K562 (cell line): Measurements from ENCODE around the gene STX2. TPM values are rescaled to one million over a fixed set of nuclear protein-coding genes. Genes with fewer than 3 reads are reported as not detected.

ENCODE experiments used
- ATAC-seq: fragments of 200-7000 bp; cut with Tn5 transposase; 3 replicates; pipeline ENCODE4 v1.9.1; 2020; ENCODE audit warnings: moderate library complexity
- BruUV-seq: library from RNA; stranded (reverse); fragments of 400-500 nt; replicated peaks from 2 replicates; lab custom pipeline; 2021; lab: Mats Ljungman, UMichigan
- CTCF ChIA-PET: fragments of 300-600 bp; formaldehyde crosslinking; extraction: SDS; loops from one replicate; lab custom pipeline; 2021; ENCODE audit warnings: low intra/inter-chr PET ratio; lab: Yijun Ruan, JAX
- POLR2A ChIA-PET: fragments of 300-600, 350-650 bp; sonication (Branson Sonifier 250); formaldehyde crosslinking; extraction: SDS; loops from one replicate; lab custom pipeline; 2021; ENCODE audit warnings: antibody characterized with exemption, inconsistent platforms; lab: Yijun Ruan, JAX
- DNase-seq, 4 experiments: peaks; one replicate each; pipeline versions ENCODE4 v3.0.0 to v3.0.0-alpha.2; 2011 to 2018; ENCODE audit warnings: low spot score in 3 of 4, mixed read lengths in 3 of 4; ENCODE audit errors: extremely low read depth in 1 of 4
- FAIRE-seq: peaks from 2 replicates; lab custom pipeline; 2011; peaks lifted over from hg19 to GRCh38; lab: Jason Lieb, UNC
- H2AFZ ChIP-seq: 2 replicates; pipeline ENCODE4 v1.6.0; 2011; ENCODE audit warnings: low read depth, low read length, control low read depth, inconsistent platforms
- H3K27ac ChIP-seq: fragments of 200-600 bp; 3 replicates; pipeline ENCODE4 v1.8.0; 2011; ENCODE audit warnings: low read depth, mild to moderate bottlenecking, control low read depth, inconsistent platforms, low read length, moderate library complexity, mixed read lengths; ENCODE audit errors: extremely low read depth
- H3K27me3 ChIP-seq, 2 experiments: fragments of 300-600 bp in 1 of 2; 2 replicates in 1 of 2; 3 replicates in 1 of 2; pipeline versions ENCODE4 v1.6.0 to v1.8.0; 2011; ENCODE audit warnings: inconsistent platforms in 2 of 2, low read length in 2 of 2, mild to moderate bottlenecking in 1 of 2, mixed read lengths in 1 of 2, moderate library complexity in 1 of 2; ENCODE audit not compliant: control insufficient read depth in 2 of 2, insufficient read depth in 2 of 2
- H3K36me3 ChIP-seq: fragments of 300-600 bp; 3 replicates; pipeline ENCODE4 v1.8.0; 2011; ENCODE audit warnings: mild to moderate bottlenecking, low read length, inconsistent platforms; ENCODE audit not compliant: control insufficient read depth, insufficient read depth
- H3K4me1 ChIP-seq, 2 experiments: fragments of 200-600 bp in 1 of 2; replicated peaks in 1 of 2; 2 replicates in 1 of 2; 3 replicates in 1 of 2; pipeline versions ENCODE4 v1.5.1 to v1.8.0; 2011; ENCODE audit warnings: inconsistent platforms in 2 of 2, low read length in 2 of 2, mild to moderate bottlenecking in 1 of 2, mixed read lengths in 1 of 2, moderate library complexity in 1 of 2; ENCODE audit not compliant: control insufficient read depth in 2 of 2, insufficient read depth in 2 of 2
- H3K4me2 ChIP-seq: 2 replicates; pipeline ENCODE4 v1.6.1; 2011; ENCODE audit warnings: low read length, control low read depth, inconsistent platforms, mixed read lengths; ENCODE audit not compliant: insufficient read depth
- H3K4me3 ChIP-seq: fragments of 200-600 bp; sonication (generic), shearing (Covaris generic); 2 replicates; pipeline ENCODE4 v1.5.1; 2016; ENCODE audit warnings: control low read depth, inconsistent platforms
- H3K79me2 ChIP-seq: fragments of 200-600 bp; 3 replicates; pipeline ENCODE4 v1.8.0; 2011; ENCODE audit warnings: low read length, inconsistent platforms; ENCODE audit not compliant: control insufficient read depth, insufficient read depth
- H3K9ac ChIP-seq, 2 experiments: 2 replicates each; pipeline versions ENCODE4 v1.6.0 to v1.6.1; 2011; ENCODE audit warnings: low read depth in 2 of 2, low read length in 2 of 2, control low read depth in 1 of 2, inconsistent platforms in 1 of 2, mild to moderate bottlenecking in 1 of 2, mixed read lengths in 1 of 2; ENCODE audit not compliant: insufficient read depth in 1 of 2
- H3K9me1 ChIP-seq: one replicate; pipeline ENCODE4 v1.6.0; 2011; ENCODE audit warnings: inconsistent platforms, mild to moderate bottlenecking, low read length, moderate library complexity; ENCODE audit not compliant: control insufficient read depth, insufficient read depth
- H3K9me3 ChIP-seq: replicated peaks from 2 replicates; pipeline ENCODE4 v1.5.1; 2011; ENCODE audit warnings: low read depth, low read length, inconsistent platforms; ENCODE audit not compliant: control insufficient read depth, insufficient read depth
- H4K20me1 ChIP-seq: replicated peaks from 2 replicates; pipeline ENCODE4 v1.6.1; 2011; ENCODE audit warnings: low read length, inconsistent platforms, mixed read lengths; ENCODE audit not compliant: control insufficient read depth, insufficient read depth
- CBFA2T2 ChIP-seq: fragments of 450-650 bp; conservative IDR thresholded peaks from 2 replicates; pipeline ENCODE4 v1.6.1; 2017; ENCODE audit warnings: mild to moderate bottlenecking
- GTF2F1 ChIP-seq: IDR thresholded peaks from 2 replicates; pipeline ENCODE4 v1.6.1; 2011; ENCODE audit warnings: low read depth, low read length, improper control_type of control experiment
- KAT7 ChIP-seq: sonication (generic); formaldehyde crosslinking; IDR thresholded peaks from 2 replicates; pipeline ENCODE4 v1.8.0; 2022; ENCODE audit warnings: missing genetic modification reagents, mild to moderate bottlenecking, borderline replicate concordance
- L3MBTL2 ChIP-seq: fragments of 450-650 bp; IDR thresholded peaks from 2 replicates; pipeline ENCODE4 v1.6.1; 2016; ENCODE audit warnings: mild to moderate bottlenecking, moderate library complexity
- MCM3 ChIP-seq: fragments of 450-650 bp; IDR thresholded peaks from 2 replicates; pipeline ENCODE4 v1.6.1; 2016
- RBFOX2 ChIP-seq: fragments of 200-400 bp; formaldehyde crosslinking; IDR thresholded peaks from 2 replicates; pipeline ENCODE4 v1.6.1; 2017; ENCODE audit warnings: low read depth, mild to moderate bottlenecking, low read length, moderate library complexity
- SAP30 ChIP-seq: fragments of 200-600 bp; sonication (generic); IDR thresholded peaks from 2 replicates; pipeline ENCODE4 v1.6.1; 2012; ENCODE audit warnings: borderline replicate concordance, low read depth, mild to moderate bottlenecking, moderate library complexity, low read length, control low read depth, inconsistent platforms; ENCODE audit not compliant: insufficient read depth, poor library complexity, severe bottlenecking
- SIN3B ChIP-seq: fragments of 450-650 bp; IDR thresholded peaks from 2 replicates; pipeline ENCODE4 v1.6.1; 2017; ENCODE audit warnings: low read depth, mild to moderate bottlenecking, moderate library complexity
- TFAP4 ChIP-seq: sonication (generic); formaldehyde crosslinking; IDR thresholded peaks from 2 replicates; pipeline ENCODE4 v1.8.0; 2022; ENCODE audit warnings: missing genetic modification reagents, mild to moderate bottlenecking, moderate library complexity, borderline replicate concordance
- TGIF2 ChIP-seq: sonication (generic); formaldehyde crosslinking; IDR thresholded peaks from 2 replicates; pipeline ENCODE4 v1.8.1; 2022; ENCODE audit warnings: mild to moderate bottlenecking, missing genetic modification reagents, moderate library complexity
- THRA ChIP-seq: fragments of 450-650 bp; IDR thresholded peaks from 2 replicates; pipeline ENCODE4 v1.6.1; 2017; ENCODE audit warnings: mild to moderate bottlenecking, moderate library complexity
- WGBS: fragments of 100-300 bp; shearing (Covaris generic); methylation state at CpG from one replicate; pipeline ENCODE4 v1.1.6; 2016; ENCODE audit warnings: low coverage, mixed read lengths; ENCODE audit not compliant: insufficient coverage; ENCODE audit errors: missing lambda C conversion rate; 5-methylcytosine and 5-hydroxymethylcytosine counted together
- in situ Hi-C: fragments of 300-500 bp; cut with MboI; formaldehyde crosslinking; loops from 4 replicates; pipeline ENCODE4 v1.15.0; 2018; ENCODE audit warnings: inconsistent platforms, mixed read lengths
- intact Hi-C: fragments of 100-400 bp; cut with micrococcal nuclease; formaldehyde crosslinking; loops from 2 replicates; pipeline ENCODE4 v1.14.2; 2022
- polyA plus RNA-seq, 8 experiments: library from polyadenylated mRNA; depleted of rRNA in 4 of 8; stranded (reverse) in 5 of 8; unstranded in 3 of 8; fragments of >200 nt; fragmentation: Nextera tagmentation in 2 of 8; fragmentation: Illumina TruSeq in 1 of 8; extraction: Ambion mirVana in 2 of 8; extraction: Trizol in 1 of 8; gene quantifications; 2 replicates each; pipeline versions ENCODE4 v1.2.1 to v1.2.3, GENCODE V29; 2011 to 2014; ENCODE audit warnings: inconsistent platforms in 1 of 8, missing spikeins in 1 of 8
- total RNA-seq, 7 experiments: library from RNA; depleted of rRNA in 6 of 7; stranded (reverse); fragments of >200 nt in 6 of 7; fragmentation: Illumina TruSeq in 2 of 7; extraction: Trizol in 2 of 7; gene quantifications; 2 replicates each; pipeline versions ENCODE4 v1.2.1 to v1.2.3, GENCODE V29; 2011 to 2021; ENCODE audit warnings: low replicate concordance in 1 of 7
- TF ChIP-seq, protein P1 (sequence below): fragments of 450-650 bp; IDR thresholded peaks from 2 replicates; pipeline ENCODE4 v1.6.1; 2016
- TF ChIP-seq, protein P2 (sequence below): fragments of 450-650 bp; formaldehyde crosslinking; IDR thresholded peaks from 2 replicates; pipeline ENCODE4 v1.4.0; 2020; ENCODE audit warnings: mild to moderate bottlenecking, mixed read lengths
- TF ChIP-seq, protein P3 (sequence below), 2 experiments: fragments of 200-800 bp in 1 of 2; sonication (Bioruptor generic) in 1 of 2; sonication (generic) in 1 of 2; formaldehyde crosslinking in 1 of 2; IDR thresholded peaks in 1 of 2; conservative IDR thresholded peaks in 1 of 2; 2 replicates each; pipeline versions ENCODE4 v1.5.0 to v1.6.1; 2016 to 2020; ENCODE audit warnings: missing compliant biosample characterization in 1 of 2, missing genetic modification characterization in 1 of 2, missing genetic modification reagents in 1 of 2

The STX2 gene
- total and polyA plus RNA-seq, 9 of the 15 experiments (the other 6 are each of a cell fraction or from before 2014, with no cell fraction given), result 22.2 to 54.6 (median 30.8) TPM

DNA sequence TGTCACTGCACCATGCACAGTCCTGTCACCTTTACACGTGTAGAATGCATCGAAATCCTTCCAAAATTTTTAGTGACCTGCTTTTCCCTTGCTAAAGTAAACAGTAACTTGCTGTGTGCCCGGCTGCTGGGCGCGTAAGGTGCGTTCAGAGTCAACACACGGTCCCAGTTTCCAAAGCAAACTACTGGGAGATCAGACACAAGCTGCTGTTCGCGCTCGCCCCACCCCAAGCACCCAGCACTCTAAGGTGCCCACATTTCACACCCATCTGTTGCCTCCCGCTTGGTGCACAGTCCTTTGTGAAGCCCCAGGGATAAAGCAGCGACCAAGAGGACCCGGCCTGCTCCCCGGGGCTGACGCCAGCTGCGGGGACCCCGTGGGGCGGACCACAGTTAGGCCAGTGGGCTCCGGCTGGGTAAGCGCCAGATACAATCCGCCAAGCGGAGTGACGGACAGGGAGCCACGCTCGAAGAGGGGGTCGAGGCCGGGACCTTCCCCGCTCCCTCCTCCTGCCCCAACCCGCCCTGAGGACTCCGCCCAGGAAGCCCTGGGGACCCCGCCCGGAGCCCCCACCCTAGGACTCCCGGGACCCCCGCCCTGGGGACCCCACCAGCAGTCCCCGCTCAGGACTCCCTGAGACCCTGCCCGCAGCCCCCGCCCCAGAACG, 633 bp downstream of the STX2 start:
- in situ Hi-C loops, result no loop called here
- FAIRE-seq (peak; percentile 54), ATAC-seq (peak; percentile 56), DNase-seq (peak; percentile 36 to 81 (median 67))
- ChIA-PET POLR2A (interaction anchor here (0.7 to 1.2 kb wide), 3 partner anchors 17 to 161 kb away, joined by 3 to 4 read pairs (median 4); no protein-coding TSS in a partner anchor), CTCF (no interaction called here)
- H3K36me3 ChIP-seq, result peaks cover 9% of the 10 kb centered on the region
- peaks cover 39 to 40% of the 10 kb centered on the region in 2 experiments for H3K4me1 ChIP-seq
- peak overlapping the region; percentile 76 for H2AFZ ChIP-seq
- BruUV-seq, result no TSS peak
- H3K9ac ChIP-seq, result peak overlapping the region; percentile 73 to 98
- intact Hi-C loops, result loop anchor here (2.0 to 10.0 kb wide), 3 partner anchors 16 to 516 kb away; no protein-coding TSS in a partner anchor
- H3K9me3 ChIP-seq, result no peaks in the 10 kb centered on the region
- peak overlapping the region; percentile 69 for H3K4me3 ChIP-seq
- peaks cover 52% of the 10 kb centered on the region for H3K79me2 ChIP-seq
- H3K9me1 ChIP-seq, result no peaks in the 10 kb centered on the region
- WGBS, result under 1% methylated on average over 22 of the region's 38 CpGs
- peak overlapping the region; percentile 70 for H3K27ac ChIP-seq
- H3K27me3 ChIP-seq, result no peaks in the 10 kb centered on the region
- H4K20me1 ChIP-seq, result no peaks in the 10 kb centered on the region
- peak overlapping the region; percentile 78 for H3K4me2 ChIP-seq
- TF ChIP-seq, protein P1, sequence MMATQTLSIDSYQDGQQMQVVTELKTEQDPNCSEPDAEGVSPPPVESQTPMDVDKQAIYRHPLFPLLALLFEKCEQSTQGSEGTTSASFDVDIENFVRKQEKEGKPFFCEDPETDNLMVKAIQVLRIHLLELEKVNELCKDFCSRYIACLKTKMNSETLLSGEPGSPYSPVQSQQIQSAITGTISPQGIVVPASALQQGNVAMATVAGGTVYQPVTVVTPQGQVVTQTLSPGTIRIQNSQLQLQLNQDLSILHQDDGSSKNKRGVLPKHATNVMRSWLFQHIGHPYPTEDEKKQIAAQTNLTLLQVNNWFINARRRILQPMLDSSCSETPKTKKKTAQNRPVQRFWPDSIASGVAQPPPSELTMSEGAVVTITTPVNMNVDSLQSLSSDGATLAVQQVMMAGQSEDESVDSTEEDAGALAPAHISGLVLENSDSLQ, result peak; percentile 67; the same call in 1 of the 2 replicates
- peak; percentile 44; the same call in 1 of the 2 replicates for TF ChIP-seq RBFOX2
- TF ChIP-seq THRA, result no peak
- TF ChIP-seq SAP30, result peak; percentile 44
- TF ChIP-seq MCM3, result no peak
- peak; percentile 67; the same call in 1 of the 2 replicates for TF ChIP-seq KAT7 (CRISPR knock-in tag)
- TF ChIP-seq TGIF2 (CRISPR knock-in tag), result no peak
- TF ChIP-seq CBFA2T2, result no peak
- TF ChIP-seq TFAP4 (CRISPR knock-in tag), result peak; percentile 48; the same call in 1 of the 2 replicates
- TF ChIP-seq, protein P2, sequence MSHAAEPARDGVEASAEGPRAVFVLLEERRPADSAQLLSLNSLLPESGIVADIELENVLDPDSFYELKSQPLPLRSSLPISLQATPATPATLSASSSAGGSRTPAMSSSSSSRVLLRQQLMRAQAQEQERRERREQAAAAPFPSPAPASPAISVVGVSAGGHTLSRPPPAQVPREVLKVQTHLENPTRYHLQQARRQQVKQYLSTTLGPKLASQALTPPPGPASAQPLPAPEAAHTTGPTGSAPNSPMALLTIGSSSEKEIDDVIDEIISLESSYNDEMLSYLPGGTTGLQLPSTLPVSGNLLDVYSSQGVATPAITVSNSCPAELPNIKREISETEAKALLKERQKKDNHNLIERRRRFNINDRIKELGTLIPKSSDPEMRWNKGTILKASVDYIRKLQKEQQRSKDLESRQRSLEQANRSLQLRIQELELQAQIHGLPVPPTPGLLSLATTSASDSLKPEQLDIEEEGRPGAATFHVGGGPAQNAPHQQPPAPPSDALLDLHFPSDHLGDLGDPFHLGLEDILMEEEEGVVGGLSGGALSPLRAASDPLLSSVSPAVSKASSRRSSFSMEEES (CRISPR knock-in tag), result no peak
- TF ChIP-seq, protein P3, sequence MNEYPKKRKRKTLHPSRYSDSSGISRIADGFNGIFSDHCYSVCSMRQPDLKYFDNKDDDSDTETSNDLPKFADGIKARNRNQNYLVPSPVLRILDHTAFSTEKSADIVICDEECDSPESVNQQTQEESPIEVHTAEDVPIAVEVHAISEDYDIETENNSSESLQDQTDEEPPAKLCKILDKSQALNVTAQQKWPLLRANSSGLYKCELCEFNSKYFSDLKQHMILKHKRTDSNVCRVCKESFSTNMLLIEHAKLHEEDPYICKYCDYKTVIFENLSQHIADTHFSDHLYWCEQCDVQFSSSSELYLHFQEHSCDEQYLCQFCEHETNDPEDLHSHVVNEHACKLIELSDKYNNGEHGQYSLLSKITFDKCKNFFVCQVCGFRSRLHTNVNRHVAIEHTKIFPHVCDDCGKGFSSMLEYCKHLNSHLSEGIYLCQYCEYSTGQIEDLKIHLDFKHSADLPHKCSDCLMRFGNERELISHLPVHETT (CRISPR knock-in tag; conservative IDR thresholded peaks at IDR 0.05 in 1 of 2, IDR thresholded peaks at IDR 0.05 in 1 of 2), result no peak
- TF ChIP-seq L3MBTL2, result peak; percentile 32; the same call in 1 of the 2 replicates
- TF ChIP-seq GTF2F1, result no peak
- TF ChIP-seq SIN3B, result no peak
